GM21381 (cell line): ENCODE data around the gene HLTF.
A peak's percentile ranks its signal among the peaks of the same experiment; 100 is the strongest.

ENCODE experiments used
- ATAC-seq: cut with Tn5 transposase; IDR thresholded peaks from one replicate; pipeline ENCODE4 v1.9.1; 2021; ENCODE audit warnings: mild to moderate bottlenecking, moderate library complexity; ENCODE audit not compliant: unreplicated experiment

The HLTF gene

DNA sequence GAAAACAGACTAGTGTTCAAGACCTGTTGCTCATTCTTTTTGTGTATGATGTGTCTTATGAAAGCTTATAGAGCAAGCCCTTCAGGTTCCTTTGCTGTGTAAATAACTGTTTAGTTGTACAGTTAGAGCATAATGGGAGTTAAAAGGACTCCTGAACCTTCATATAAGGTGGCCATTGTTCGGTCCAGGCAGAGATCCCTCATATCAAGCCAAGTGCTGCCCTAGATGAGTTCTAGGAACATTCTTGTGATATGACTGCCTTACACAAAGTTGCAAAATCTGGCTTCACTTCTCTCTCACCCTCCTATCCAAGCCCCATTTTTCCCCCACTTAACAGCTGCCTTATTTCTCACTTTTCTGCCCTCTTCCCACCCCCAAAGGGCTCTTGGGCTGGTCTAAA is 68.1 kb downstream of the HLTF start:
- ATAC-seq, result no peak

- no peak for ATAC-seq
Observed at GRCh38 chr3:149016669-149017541, 69.4 kb downstream of the HLTF start.

GRCh38 chr3:149016242-149016641 is 70.1 kb downstream of the HLTF start:
- no peak for ATAC-seq

DNA sequence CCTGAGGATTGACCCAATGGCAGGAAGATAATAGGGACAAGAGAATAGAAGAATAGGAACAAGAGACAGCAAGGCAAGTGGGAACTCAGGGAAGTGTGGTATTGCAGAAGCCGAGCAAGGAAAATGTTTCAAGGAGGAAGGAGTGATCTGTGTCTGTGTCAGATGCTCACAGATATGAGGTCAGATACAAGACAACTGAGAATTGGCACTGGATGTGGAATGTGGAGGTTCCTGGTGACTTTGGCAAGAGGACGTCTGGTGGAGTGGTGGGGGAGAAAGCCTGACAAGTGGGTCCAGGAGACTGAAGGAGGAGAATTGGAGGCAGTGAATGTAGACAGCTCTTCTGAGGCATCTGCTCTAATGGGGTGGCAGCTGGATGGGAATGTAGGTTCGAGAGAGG is 70.9 kb downstream of the HLTF start:
- no peak for ATAC-seq

DNA sequence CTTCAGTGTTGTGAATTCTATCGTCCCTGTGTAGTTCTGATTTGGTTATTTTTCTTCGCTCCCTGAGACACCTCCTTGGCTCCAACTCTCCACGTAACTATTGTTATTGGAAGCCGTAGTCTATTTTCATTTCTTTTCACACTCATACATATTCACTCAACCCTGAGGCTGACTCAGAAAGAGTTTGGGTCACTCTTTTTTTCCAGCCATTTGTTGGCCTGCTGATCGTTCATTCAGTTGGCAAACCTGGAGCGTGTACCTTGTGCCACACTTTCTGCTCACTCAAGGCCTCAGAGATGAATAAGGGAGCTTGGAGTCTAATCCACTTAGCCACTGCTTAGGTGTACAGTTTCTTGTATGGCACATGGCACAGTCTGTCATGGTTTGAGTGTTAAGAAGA is 72.6 kb downstream of the HLTF start:
- no peak for ATAC-seq

- ATAC-seq, result no peak
Observed at GRCh38 chr3:149011676-149012075, 74.7 kb downstream of the HLTF start.

DNA sequence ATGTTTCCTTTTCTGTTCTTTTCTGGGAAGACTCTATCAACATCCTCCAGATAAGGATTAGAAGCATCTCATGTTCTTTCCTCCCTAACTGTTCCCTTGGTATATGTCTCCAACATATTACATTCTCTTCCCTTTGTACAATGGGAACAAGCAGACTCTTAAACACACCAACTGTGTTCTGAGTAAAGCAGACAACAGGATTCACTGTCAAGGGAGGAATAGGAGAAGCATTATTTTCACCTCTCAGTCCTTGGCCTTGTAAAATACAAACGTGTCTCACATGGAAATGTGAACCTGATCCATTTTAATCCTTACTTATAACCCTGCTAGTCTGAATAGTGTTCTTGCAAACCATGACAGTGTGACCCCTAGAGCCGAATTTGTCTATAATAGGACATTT is 75.4 kb downstream of the HLTF start:
- no peak for ATAC-seq

GRCh38 chr3:149010504-149010951 is 75.8 kb downstream of the HLTF start:
- no peak for ATAC-seq

DNA sequence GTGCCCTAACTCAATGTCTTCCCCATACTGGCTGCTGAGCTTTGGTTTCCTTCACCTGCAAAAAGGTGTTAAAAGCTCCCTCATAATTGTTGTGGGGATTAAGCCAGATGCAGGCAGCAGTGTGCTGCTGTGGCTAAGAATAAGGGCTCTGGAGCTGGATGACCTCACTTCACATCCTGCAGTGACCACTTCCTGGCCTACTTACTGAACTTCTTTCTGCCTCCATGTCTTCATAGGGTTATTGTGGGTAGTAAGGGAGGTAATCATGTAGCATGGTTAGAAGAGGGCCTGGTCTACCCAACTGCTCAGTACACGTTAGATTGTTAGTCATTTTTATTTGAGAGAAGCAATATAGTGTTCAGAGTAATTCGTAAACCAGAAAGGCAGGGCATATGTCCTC is 76.6 kb downstream of the HLTF start:
- ATAC-seq, result peak; percentile 90

GRCh38 chr3:149007567-149008257 is 78.6 kb downstream of the HLTF start:
- no peak for ATAC-seq

- ATAC-seq, result no peak
Observed at GRCh38 chr3:149005416-149005815, 80.9 kb downstream of the HLTF start.

DNA sequence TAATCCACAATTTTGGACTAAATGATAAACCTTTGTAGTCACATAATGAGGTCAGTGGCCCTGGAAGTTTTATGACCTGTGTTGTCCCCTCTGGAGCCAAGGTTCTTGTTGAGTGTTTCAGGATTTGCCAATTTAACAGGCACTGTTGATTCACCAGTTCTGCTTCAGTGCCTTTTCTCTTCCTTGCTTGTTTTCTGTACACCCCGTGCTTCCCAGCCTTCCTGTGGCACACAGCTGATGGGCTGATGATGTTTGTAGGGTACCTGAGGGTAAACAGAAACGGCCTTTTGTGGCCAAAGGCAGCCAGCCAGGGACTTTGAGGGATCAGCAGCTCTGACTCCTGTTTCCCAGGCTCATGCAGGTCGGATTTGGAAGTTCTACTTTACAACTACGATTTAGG is 81.7 kb downstream of the HLTF start:
- no peak for ATAC-seq

GRCh38 chr3:149003653-149004305 is 82.6 kb downstream of the HLTF start:
- ATAC-seq, result peak; percentile 77

- ATAC-seq, result no peak
Observed at GRCh38 chr3:149001727-149002126, 84.6 kb downstream of the HLTF start.

- ATAC-seq, result no peak
Observed at GRCh38 chr3:149000206-149000745, 86.1 kb downstream of the HLTF start.

GRCh38 chr3:148999806-149000205 is 86.5 kb downstream of the HLTF start:
- ATAC-seq, result peak; percentile 48

DNA sequence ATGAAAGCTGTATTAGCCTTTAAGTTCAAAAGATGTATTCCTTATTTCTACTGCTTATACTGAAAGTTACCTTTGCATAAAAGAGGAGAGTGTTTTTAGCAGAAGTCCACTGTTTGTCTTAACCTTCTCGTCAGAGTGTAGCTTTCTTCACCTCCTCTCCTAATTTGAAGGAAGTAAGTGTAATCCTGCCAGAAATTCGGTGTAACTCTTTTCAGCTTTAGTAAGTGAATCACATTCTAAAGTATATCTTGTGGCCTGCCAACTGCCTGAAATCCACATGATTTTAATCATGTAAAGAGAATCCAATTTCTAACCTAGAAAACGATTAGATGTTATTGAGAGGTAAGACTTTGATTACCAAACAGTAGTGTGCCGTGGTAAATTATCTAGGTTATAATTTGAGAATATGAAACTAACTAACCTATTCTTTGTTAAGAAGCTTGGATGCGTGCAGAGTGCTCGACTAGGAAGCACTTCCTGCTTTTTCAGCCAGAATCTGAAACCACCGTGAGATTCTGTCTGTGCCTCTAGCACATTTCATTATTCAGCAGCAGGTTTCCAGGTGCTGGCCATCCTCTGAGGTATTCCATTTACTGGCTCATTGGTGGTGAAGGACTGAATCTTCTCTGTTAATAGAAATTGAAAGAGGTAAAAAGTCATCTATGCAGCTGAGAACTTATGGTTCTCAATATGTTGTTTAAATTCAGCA is 87.5 kb downstream of the HLTF start:
- no peak for ATAC-seq

- ATAC-seq, result no peak
Observed at GRCh38 chr3:148998297-148998696, 88.0 kb downstream of the HLTF start.

- no peak for ATAC-seq
Observed at GRCh38 chr3:148997623-148998022, 88.7 kb downstream of the HLTF start.

- ATAC-seq, result no peak
Observed at GRCh38 chr3:148992635-148993255, 93.6 kb downstream of the HLTF start.
